ENCODE measurements around the gene ZFP64.

The ZFP64 gene

DNA sequence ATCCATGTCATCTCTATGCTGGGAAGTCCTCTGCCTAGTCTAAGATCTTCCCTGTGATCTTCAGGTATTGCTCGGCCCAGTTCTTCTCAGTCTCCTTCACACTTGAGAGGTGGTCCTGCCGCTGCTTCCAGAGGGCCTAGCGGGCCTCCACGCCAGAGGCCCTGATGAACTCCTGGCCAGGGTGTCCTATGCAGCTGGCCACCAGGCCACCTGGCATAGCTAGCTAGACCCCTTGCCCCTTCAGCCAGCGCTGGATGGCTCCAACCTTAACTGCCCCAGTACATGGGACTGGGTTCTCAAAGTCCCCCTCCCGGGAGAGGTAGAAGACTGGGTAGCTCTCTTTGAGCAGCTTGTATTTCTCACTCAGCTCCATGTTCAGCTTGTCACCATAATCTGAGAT, 81.1 kb downstream of the ZFP64 start:
- in situ Hi-C loops (cut with MboI; ENCODE audit: low sequenced_read_pairs): no loop called here

DNA sequence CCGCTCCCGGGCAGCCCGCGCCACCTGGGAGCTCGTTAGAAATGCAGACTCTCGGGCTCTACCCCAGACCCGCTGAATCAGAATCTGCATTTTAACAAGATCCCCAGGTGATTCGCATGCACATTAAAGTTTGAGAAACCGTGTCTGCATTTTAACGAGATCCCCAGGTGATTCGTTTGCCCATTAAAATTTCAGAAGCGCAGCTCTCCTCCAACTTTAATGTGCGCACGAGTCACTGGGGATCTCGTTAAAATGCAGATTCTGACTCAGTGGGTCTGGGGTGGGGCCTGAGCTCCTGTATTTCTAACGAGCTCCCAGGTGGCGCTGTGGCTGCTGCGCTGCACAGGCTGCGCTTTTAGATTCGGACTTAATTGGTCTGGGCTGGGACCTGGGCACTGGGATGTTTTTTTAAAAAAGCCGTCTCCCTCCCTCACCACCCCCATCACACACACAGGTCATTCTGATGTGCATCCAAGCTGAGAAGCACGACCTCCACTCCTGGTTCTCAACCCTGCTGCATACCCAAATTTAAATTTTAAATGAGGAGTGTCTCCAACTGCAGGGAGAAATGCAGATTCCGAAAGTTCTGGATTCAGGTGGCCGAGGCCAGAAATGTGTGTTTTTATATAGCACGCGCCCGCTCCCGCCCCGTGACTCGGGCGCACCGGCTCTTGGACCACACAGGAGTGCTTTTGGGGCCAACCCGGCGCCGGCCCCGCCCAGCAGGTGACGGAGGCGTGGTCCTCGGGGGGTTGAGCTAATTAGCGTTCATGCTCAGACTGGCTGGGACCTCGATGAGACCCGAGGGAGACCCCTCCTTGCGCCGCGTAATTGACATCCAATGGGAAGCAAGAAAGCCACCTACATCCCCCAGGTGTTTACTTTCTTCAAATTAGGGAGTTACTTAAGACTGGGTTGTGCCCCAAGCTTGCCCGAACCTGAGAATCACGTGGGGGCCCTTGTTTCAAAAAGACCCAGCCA, 85.8 kb downstream of the ZFP64 start:
- in situ Hi-C loops (cut with MboI; ENCODE audit: low sequenced_read_pairs): no loop called here

DNA sequence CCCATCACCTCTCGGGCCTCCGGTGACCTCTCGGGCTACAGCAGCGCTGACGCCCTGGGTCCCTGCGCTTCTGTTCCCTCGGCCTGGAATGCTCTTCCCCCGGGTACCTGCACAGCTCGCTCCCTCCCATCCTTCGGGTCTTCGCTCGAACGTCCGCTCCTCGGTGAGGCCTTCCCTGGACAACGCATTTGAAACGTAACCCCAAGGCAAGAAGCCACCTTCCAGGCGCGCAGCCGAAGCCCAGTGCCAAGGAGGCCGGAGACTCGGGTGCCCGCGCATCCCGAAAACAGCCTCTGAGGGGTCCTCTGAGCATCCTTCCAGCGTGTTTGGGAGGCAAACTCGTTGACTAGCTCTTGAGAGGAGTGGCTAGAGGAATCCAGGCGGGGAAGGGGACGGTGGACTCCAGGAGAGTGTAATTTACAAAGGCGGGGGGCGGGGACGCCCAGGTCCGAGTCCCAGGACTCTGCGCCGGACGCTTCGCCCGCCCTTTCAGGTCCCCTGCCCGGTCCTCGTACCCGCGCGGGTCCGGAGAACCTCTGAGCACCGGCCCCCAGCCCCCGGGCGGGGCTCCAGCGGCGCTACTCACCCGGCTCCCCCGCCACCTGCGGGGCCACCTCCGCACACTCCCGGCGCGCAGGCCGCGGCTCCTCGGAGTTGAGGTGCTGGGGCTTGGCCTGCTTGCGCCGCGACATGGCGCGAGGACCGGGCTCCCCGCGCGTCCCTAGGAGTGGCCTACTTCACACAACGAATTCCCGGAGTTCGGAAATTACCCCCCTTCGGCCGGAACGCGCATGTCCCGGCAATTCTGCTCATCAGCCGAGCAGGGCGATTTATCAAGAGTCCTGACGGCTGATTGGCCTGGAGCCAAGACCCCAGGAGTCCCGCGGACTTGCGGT, 86.8 kb downstream of the ZFP64 start:
- in situ Hi-C loops (cut with MboI; ENCODE audit: low sequenced_read_pairs): no loop called here

DNA sequence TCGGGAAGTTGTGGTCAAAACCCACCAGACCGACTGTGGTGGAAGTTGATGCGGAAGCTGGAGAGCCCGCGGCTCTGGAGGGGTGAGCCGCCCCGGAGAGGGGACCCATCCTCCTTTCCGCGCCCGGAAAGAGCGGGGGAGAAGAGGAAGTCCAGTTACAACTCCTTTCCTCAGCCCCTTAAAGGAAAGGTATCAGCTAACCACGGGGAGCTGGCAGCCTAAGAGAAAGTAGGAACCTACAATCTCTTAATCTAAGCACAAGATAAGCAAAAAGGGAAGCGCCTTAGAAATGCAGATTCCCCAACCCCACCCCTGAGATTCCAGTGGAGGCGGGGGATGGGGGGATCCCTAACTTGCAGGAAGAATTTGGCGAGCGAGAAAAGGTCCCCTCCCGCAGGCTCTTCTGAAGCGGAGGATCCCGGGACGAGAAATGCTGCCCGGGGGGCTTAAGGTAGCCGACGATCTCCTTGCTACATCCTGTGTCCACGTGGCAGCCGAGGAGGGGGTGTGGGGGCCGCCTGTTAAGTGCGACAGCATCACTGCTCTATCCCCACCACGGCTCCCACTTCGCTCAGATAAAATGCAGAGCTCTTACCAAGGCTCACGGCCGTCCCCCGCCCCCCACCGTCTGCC, 87.5 kb downstream of the ZFP64 start:
- in situ Hi-C loops (cut with MboI; ENCODE audit: low sequenced_read_pairs): no loop called here

DNA sequence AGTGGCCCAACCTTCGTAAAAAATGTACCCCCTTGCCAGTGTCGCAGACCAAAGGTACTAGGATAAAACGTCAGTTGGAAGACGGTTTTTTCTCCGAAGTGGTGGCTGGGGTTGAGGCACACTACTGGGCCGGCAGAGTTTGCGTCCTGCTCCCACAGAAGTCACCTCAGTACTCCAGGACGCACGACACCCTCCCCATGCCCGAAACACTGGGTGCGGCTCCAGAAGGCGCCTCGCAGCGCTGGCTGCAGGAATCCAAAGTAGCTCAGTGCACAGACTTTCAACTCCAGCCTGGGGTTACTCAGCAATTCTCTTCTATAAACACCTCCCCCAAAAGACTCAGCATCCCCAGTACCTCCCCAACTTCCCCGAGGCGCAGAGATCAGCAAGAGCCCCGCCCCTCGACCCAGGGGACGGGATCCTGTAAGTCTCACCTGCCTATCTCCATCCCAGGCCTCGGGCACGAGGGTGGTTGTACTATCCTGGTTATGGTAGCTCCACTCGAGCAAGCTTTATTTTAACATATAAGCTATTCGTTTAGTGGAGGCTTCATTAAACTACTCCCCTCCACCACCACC, 88.2 kb downstream of the ZFP64 start:
- in situ Hi-C loops (cut with MboI; ENCODE audit: low sequenced_read_pairs): no loop called here

DNA sequence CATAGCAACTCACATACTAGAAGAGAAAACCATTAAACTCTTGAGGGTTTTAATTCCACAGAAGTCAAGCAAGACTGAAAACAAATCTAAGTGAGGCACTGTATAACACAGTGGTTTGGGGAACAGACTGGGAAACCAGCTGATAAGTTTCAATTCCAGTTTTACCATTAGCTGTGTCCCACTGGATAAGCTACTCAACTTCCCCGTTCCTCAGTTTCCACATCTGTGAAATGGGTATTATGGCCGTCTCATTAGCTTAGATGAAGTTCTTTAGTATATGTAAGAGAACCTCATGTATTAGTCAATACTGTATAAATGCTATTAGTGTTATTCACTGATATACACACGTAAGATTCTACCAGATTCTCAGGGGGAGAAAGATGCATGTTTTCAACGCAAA, 89.0 kb downstream of the ZFP64 start:
- in situ Hi-C loops (cut with MboI; ENCODE audit: low sequenced_read_pairs): no loop called here

DNA sequence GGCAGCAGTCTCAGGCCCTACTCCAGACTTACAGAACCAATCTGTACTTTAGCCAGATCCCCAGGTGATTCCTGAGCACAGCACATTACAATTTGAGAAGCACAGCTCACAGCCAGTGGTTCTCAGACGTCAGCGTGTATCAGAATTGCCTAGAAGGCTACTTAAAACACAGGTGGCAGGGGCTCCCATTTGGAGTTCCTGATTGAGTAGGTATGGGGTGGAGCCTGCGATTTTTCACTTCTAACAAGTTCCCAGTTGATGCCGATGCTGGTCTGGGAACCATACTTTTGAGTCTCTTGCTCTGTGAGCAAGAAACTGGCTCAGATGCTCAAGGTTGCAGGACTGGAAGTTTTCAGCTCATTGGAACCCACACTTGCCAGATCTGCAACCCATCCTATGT, 89.5 kb downstream of the ZFP64 start:
- in situ Hi-C loops (cut with MboI; ENCODE audit: low sequenced_read_pairs): no loop called here

Measured in HL-60/S4 treated with retinoic acid at 250 ng/mL for 4 days and 3 days (cell line).